Activated T-cell treated with anti-CD3 and anti-CD28 coated beads, Interleukin-2, amount 50 U/mL, for 1 hour (primary cell): Measurements from ENCODE around the gene UGT1A7.

ENCODE experiments used
- DNase-seq: peaks from one replicate; pipeline ENCODE4 v3.0.0-alpha.2; 2020

Gene UGT1A7

GRCh38 chr2:233819884-233820773, 138.4 kb downstream of the UGT1A7 start:
- no peak for DNase-seq

DNA sequence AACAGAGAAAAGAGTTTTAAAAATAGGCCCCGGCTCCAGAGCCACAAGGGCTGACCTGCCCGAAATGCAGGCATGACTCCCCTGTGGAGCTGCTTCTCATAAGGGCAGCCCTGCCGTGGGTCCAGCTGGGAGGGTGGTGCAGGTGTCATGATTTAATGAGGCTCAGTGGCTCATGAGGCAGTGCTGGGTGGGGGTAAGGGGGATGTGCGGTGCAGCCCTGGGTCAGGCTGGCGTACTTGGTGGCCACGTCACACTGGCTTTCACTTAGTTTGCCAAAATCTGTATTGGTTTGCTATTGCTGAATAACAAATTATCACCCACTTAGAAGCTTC, 139.0 kb downstream of the UGT1A7 start:
- no peak for DNase-seq

DNA sequence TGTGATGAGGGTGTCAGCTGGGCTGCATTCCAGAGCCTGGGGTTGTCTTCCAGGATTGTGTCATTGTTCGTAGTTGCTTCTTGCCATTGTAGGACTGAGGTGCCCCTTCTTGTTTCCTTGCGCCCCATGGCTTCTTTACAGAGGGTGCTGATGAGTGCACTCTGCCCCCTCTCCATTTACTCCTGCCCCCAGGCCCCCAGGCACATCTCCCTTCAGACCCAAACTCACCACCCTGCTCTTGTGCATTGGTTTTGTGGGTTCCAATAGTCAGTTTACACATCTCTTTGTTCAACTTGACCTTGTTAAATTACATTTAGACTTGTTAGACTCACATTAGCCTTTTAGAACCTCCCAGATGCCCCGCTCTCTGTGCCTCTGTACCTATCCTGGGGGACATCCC, 139.5 kb downstream of the UGT1A7 start:
- DNase-seq: no peak

- DNase-seq: no peak
Observed at GRCh38 chr2:233821709-233822100, 140.0 kb downstream of the UGT1A7 start.

DNA sequence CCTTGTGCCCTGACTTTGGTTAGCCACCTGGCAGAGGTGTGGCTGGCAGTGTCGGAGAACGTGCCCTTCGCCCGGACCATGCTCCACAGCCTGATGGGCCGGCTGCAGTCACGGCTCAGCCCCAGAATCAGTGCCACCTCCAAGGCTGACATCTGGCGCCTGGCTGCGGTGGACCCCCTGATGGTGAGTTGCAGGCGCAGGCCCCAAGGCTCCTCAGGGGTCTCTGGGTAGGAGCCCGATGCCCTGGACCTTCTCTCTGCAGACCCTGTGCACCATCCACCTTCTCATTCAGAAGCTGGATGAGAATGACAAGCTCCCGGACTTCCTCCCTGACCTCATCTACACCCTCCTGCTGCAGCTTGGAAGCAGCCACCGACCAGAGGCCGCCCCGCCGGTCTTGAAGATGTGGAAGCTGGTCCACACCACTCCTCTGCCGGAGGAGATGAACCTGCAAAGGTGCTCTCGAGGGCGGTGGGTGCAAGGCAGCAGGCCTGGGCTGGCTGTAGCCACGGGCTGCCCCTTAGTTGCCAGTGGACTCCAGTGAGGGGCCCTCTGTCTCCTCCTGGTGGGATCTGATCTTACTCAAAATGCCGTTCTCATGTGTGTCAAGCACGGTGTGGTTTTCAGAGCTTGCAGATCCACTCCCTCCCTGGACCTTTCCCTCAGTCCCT, 140.5 kb downstream of the UGT1A7 start:
- DNase-seq: no peak
